HEK293T (cell line): ENCODE results near the gene C1orf87.
A peak's percentile ranks its signal among the peaks of the same experiment; 100 is the strongest.

Source experiments
- CTCF ChIA-PET: fragments of 350-600 bp; formaldehyde crosslinking; extraction: SDS; loops from one replicate; lab custom pipeline; 2021; ENCODE audit warnings: antibody characterized with exemption, inconsistent platforms; lab: Yijun Ruan, JAX
- POLR2A ChIA-PET: fragments of 350-600 bp; formaldehyde crosslinking; extraction: SDS; loops from one replicate; lab custom pipeline; 2020; ENCODE audit warnings: antibody characterized with exemption, inconsistent platforms; lab: Yijun Ruan, JAX
- DNase-seq: peaks from one replicate; pipeline ENCODE4 v3.0.0; 2012; ENCODE audit warnings: mixed read lengths; ENCODE audit errors: extremely low spot score
- ARNT ChIP-seq: fragments of 450-650 bp; IDR thresholded peaks from 2 replicates; pipeline ENCODE4 v1.6.1; 2017; ENCODE audit warnings: mild to moderate bottlenecking
- BHLHE40 ChIP-seq: fragments of 450-650 bp; IDR thresholded peaks from 2 replicates; pipeline ENCODE4 v1.6.1; 2016; ENCODE audit warnings: mild to moderate bottlenecking, moderate library complexity, borderline replicate concordance
- CTBP1 ChIP-seq: fragments of 450-650 bp; IDR thresholded peaks from 2 replicates; pipeline ENCODE4 v1.6.1; 2016; ENCODE audit warnings: borderline replicate concordance
- ELF4 ChIP-seq: fragments of 450-650 bp; IDR thresholded peaks from 2 replicates; pipeline ENCODE4 v1.6.1; 2017; ENCODE audit warnings: antibody characterized with exemption
- FOXA1 ChIP-seq: fragments of 450-650 bp; IDR thresholded peaks from 2 replicates; pipeline ENCODE4 v1.6.1; 2016; ENCODE audit warnings: mild to moderate bottlenecking
- FOXK2 ChIP-seq: fragments of 450-650 bp; IDR thresholded peaks from 2 replicates; pipeline ENCODE4 v1.6.1; 2016; ENCODE audit warnings: mild to moderate bottlenecking
- FOXM1 ChIP-seq: fragments of 450-650 bp; IDR thresholded peaks from 2 replicates; pipeline ENCODE4 v1.6.1; 2017; ENCODE audit warnings: mild to moderate bottlenecking, borderline replicate concordance
- HDGF ChIP-seq: fragments of 450-650 bp; IDR thresholded peaks from 2 replicates; pipeline ENCODE4 v1.6.1; 2017; ENCODE audit warnings: antibody characterized with exemption, borderline replicate concordance
- L3MBTL2 ChIP-seq: fragments of 450-650 bp; conservative IDR thresholded peaks from 2 replicates; pipeline ENCODE4 v1.6.1; 2016; ENCODE audit warnings: mild to moderate bottlenecking
- LEF1 ChIP-seq: fragments of 450-650 bp; IDR thresholded peaks from 2 replicates; pipeline ENCODE4 v1.6.1; 2017; ENCODE audit warnings: mild to moderate bottlenecking, borderline replicate concordance
- NFRKB ChIP-seq: fragments of 450-650 bp; IDR thresholded peaks from 2 replicates; pipeline ENCODE4 v1.6.1; 2016; ENCODE audit warnings: mild to moderate bottlenecking, moderate library complexity
- PKNOX1 ChIP-seq: fragments of 450-650 bp; IDR thresholded peaks from 2 replicates; pipeline ENCODE4 v1.6.1; 2016
- SP1 ChIP-seq: fragments of 450-650 bp; IDR thresholded peaks from 2 replicates; pipeline ENCODE4 v1.6.1; 2017
- SUZ12 ChIP-seq: fragments of 450-650 bp; IDR thresholded peaks from 2 replicates; pipeline ENCODE4 v1.6.1; 2016; ENCODE audit warnings: mild to moderate bottlenecking
- TARDBP ChIP-seq: fragments of 450-650 bp; IDR thresholded peaks from 2 replicates; pipeline ENCODE4 v1.6.1; 2016
- ZNF384 ChIP-seq: fragments of 450-650 bp; IDR thresholded peaks from 2 replicates; pipeline ENCODE4 v1.6.1; 2016

The C1orf87 gene

GRCh38 chr1:60108196-60108595 is 34.6 kb upstream of the C1orf87 start:
- CTCF ChIA-PET: no interaction called here
- DNase-seq: peak; percentile 32
- TF ChIP-seq LEF1 (no peak), ARNT (no peak), FOXK2 (no peak), NFRKB (no peak), SP1 (no peak), HDGF (no peak), FOXM1 (no peak), CTBP1 (no peak), ZNF384 (no peak; the same call in 1 of the 2 replicates), ELF4 (no peak), TARDBP (no peak), PKNOX1 (no peak), FOXA1 (no peak), L3MBTL2 (no peak)
- POLR2A ChIA-PET: no interaction called here

GRCh38 chr1:60103186-60103585 is 29.6 kb upstream of the C1orf87 start:
- POLR2A ChIA-PET: no interaction called here
- DNase-seq: no peak
- CTCF ChIA-PET: no interaction called here
- TF ChIP-seq FOXM1 (no peak), ELF4 (no peak), SUZ12 (no peak), L3MBTL2 (no peak), BHLHE40 (no peak), CTBP1 (no peak), NFRKB (no peak), TARDBP (no peak), ARNT (no peak), LEF1 (no peak), HDGF (no peak), FOXA1 (no peak), SP1 (no peak), ZNF384 (no peak), FOXK2 (no peak), PKNOX1 (no peak)

- no peak for TF ChIP-seq NFRKB
- no peak for TF ChIP-seq SP1
- TF ChIP-seq FOXA1: no peak
- no peak for TF ChIP-seq CTBP1
- no peak for TF ChIP-seq FOXM1
- no peak for TF ChIP-seq PKNOX1
- no peak for TF ChIP-seq ELF4
- TF ChIP-seq ARNT: no peak
- no peak for TF ChIP-seq ZNF384
- TF ChIP-seq LEF1: no peak
- no peak for TF ChIP-seq L3MBTL2
- no peak for TF ChIP-seq BHLHE40
- no peak for TF ChIP-seq TARDBP
- no peak for TF ChIP-seq FOXK2
- no peak for TF ChIP-seq HDGF
- no peak for TF ChIP-seq SUZ12
- ChIA-PET CTCF (no interaction called here), POLR2A (no interaction called here)
- no peak for DNase-seq
These were observed 28.9 kb upstream of the C1orf87 start for GRCh38 chr1:60102267-60103061.

- CTCF ChIA-PET: no interaction called here
- DNase-seq: no peak
- POLR2A ChIA-PET: no interaction called here
- TF ChIP-seq CTBP1: no peak
These were observed 27.9 kb upstream of the C1orf87 start for GRCh38 chr1:60101516-60101915.

GRCh38 chr1:60091195-60091715 is 17.7 kb upstream of the C1orf87 start:
- POLR2A ChIA-PET: no interaction called here
- no peak for TF ChIP-seq FOXK2
- TF ChIP-seq SUZ12: no peak
- no peak for TF ChIP-seq HDGF
- no peak for TF ChIP-seq ELF4
- no peak for DNase-seq
- CTCF ChIA-PET: no interaction called here

- ChIA-PET CTCF (no interaction called here), POLR2A (no interaction called here)
- DNase-seq: no peak
These were observed 17.1 kb upstream of the C1orf87 start for GRCh38 chr1:60090655-60091054.

More at GRCh38 chr1:60090655-60091054, 17.1 kb upstream of the C1orf87 start:
- TF ChIP-seq CTBP1 (no peak), BHLHE40 (no peak), FOXM1 (no peak), PKNOX1 (no peak)
